Osteoblast (primary cell): ENCODE data around the gene RDH8. TPM values are rescaled to one million over a fixed set of nuclear protein-coding genes. Genes with fewer than 3 reads are reported as not detected.

Experiments used
- DNase-seq: peaks from one replicate; pipeline ENCODE4 v3.0.0; 2011; ENCODE audit warnings: low spot score, mixed read lengths; ENCODE audit not compliant: insufficient read length; ENCODE audit errors: missing footprints
- H2AFZ ChIP-seq: 2 replicates; pipeline ENCODE4 v1.6.0; 2011; ENCODE audit warnings: mild to moderate bottlenecking, low read length
- H3K27ac ChIP-seq: 2 replicates; pipeline ENCODE4 v1.5.1; 2011; ENCODE audit warnings: mild to moderate bottlenecking, low read depth, low read length, moderate library complexity
- H3K27me3 ChIP-seq: 2 replicates; pipeline ENCODE4 v1.6.0; 2012; ENCODE audit warnings: mild to moderate bottlenecking, control low read depth, inconsistent platforms, low read length, moderate library complexity; ENCODE audit not compliant: insufficient read depth
- H3K36me3 ChIP-seq: 2 replicates; pipeline ENCODE4 v1.5.1; 2011; ENCODE audit warnings: mild to moderate bottlenecking, low read length, control low read depth, moderate library complexity; ENCODE audit not compliant: insufficient read depth
- H3K4me1 ChIP-seq: 2 replicates; pipeline ENCODE4 v1.5.1; 2011; ENCODE audit warnings: mild to moderate bottlenecking, low read length, control low read depth, moderate library complexity; ENCODE audit not compliant: insufficient read depth
- H3K4me2 ChIP-seq: 2 replicates; pipeline ENCODE4 v1.6.0; 2011; ENCODE audit warnings: mild to moderate bottlenecking, low read length; ENCODE audit not compliant: insufficient read depth
- H3K4me3 ChIP-seq: fragments of 200-600 bp; sonication (generic); 3 replicates; pipeline ENCODE4 v1.5.1; 2012; ENCODE audit warnings: mild to moderate bottlenecking, low read length, inconsistent platforms; ENCODE audit not compliant: insufficient read depth
- H3K79me2 ChIP-seq: 2 replicates; pipeline ENCODE4 v1.6.0; 2012; ENCODE audit warnings: mild to moderate bottlenecking, low read length, control low read depth, inconsistent platforms; ENCODE audit not compliant: insufficient read depth
- H3K9me3 ChIP-seq: 2 replicates; pipeline ENCODE4 v1.5.1; 2011; ENCODE audit warnings: low read depth, low read length, control low read depth
- H4K20me1 ChIP-seq: 2 replicates; pipeline ENCODE4 v1.6.0; 2012; ENCODE audit warnings: mild to moderate bottlenecking, low read length, control low read depth; ENCODE audit not compliant: insufficient read depth
- total RNA-seq: library from RNA; depleted of rRNA; stranded (reverse); fragments of >200 nt; gene quantifications from 2 replicates; pipeline ENCODE4 v1.2.3, GENCODE V29; 2012
- TF ChIP-seq, protein P1 (sequence below): IDR thresholded peaks from 2 replicates; pipeline ENCODE4 v1.5.1; 2011; ENCODE audit warnings: mild to moderate bottlenecking, low read depth, low read length, moderate library complexity; ENCODE audit errors: extremely low read depth

RDH8 gene
- total RNA-seq, 1 donor, result not detected

DNA sequence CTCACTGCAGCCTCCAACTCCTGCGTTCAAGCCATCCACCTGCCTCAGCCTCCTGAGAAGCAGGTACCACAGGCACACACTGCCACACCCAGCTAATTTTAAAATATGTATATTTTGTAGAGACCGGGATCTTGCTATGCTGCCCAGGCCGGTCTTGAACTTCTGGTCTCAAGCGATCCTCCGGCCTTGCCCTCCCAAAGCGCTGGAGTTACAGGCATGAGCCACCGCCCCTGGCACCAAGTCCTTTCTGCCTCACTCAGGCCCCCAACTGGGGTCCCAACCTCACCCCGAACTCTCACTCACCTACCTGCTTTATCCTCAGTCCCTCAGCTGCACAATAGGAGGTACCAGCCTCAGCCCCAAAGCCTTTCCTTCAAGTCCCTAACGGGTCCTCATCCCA, 2.3 kb upstream of the RDH8 start:
- DNase-seq, result no peak
- no peaks in the 10 kb centered on the region for H3K79me2 ChIP-seq
- no peaks in the 10 kb centered on the region for H3K36me3 ChIP-seq
- no peak overlapping the region for H2AFZ ChIP-seq
- H3K9me3 ChIP-seq, result no peaks in the 10 kb centered on the region
- H3K4me1 ChIP-seq, result peaks cover 29% of the 10 kb centered on the region
- TF ChIP-seq, protein P1, sequence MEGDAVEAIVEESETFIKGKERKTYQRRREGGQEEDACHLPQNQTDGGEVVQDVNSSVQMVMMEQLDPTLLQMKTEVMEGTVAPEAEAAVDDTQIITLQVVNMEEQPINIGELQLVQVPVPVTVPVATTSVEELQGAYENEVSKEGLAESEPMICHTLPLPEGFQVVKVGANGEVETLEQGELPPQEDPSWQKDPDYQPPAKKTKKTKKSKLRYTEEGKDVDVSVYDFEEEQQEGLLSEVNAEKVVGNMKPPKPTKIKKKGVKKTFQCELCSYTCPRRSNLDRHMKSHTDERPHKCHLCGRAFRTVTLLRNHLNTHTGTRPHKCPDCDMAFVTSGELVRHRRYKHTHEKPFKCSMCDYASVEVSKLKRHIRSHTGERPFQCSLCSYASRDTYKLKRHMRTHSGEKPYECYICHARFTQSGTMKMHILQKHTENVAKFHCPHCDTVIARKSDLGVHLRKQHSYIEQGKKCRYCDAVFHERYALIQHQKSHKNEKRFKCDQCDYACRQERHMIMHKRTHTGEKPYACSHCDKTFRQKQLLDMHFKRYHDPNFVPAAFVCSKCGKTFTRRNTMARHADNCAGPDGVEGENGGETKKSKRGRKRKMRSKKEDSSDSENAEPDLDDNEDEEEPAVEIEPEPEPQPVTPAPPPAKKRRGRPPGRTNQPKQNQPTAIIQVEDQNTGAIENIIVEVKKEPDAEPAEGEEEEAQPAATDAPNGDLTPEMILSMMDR, result no peak
- H4K20me1 ChIP-seq, result no peaks in the 10 kb centered on the region
- H3K27me3 ChIP-seq, result peaks cover 25% of the 10 kb centered on the region
- no peak overlapping the region for H3K4me2 ChIP-seq
- H3K4me3 ChIP-seq, result no peak overlapping the region
- no peak overlapping the region for H3K27ac ChIP-seq

DNA sequence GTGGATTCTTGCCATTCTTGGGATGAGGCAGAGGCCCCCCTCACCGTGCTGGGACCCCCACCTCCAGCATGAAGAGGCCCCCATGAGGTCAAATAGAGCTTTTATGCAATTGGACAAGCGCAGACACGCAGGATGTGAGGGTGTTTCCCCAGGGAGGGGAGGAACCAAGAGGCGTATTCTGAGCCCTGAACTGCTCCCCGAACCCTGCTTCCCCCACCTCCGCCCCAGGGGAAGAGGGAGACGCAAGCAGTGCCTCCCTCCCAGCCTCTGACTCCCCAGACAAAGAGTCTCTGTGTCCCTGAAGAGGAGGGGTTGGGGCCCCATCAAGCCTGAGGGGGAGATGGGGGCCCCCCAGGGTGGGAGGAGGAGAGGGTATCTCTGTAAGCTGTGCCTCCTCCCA, 1.3 kb upstream of the RDH8 start:
- H3K4me1 ChIP-seq, result peaks cover 27% of the 10 kb centered on the region
- TF ChIP-seq, protein P1, result no peak

DNA sequence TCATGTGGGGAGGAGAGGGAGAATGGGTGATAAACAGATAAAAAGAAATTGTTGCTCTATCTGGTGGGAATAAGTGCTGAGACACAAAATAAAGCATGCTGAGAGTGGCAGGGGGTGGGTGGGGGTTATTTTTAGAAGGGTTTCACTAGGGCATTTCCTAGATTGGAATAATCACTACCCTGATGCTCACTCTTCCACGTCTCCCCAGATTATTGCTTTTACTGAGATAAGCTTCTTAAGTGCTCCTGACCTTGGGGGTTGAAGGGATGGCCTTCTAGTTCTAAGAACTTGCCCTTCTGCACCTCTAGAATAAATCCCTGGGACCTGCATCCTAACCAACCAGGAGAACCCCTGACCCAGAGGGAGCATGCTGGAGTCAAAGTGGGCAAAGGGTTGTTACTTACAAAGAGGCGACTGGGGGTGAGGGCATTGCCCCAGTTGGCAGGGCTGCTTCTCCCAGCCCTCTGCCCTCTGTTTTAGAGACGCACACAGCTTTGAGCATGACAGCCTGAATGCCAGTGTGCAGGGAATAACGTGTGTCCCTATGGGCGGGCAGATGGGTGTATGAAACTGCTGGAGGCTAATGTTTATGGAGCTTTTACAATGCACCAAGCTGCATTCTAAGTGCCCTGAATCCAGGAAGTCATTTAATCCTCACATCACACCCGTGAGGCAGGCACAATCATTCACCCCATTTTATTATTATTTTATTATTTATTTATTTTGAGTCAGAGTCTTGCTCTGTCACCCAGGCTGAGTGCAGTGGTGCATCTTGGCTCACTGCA, 743 bp downstream of the RDH8 start:
- Histone ChIP-seq H3K79me2 (no peaks in the 10 kb centered on the region), H3K27ac (no peak overlapping the region), H3K4me3 (no peak overlapping the region), H3K4me1 (peaks cover 16% of the 10 kb centered on the region), H2AFZ (no peak overlapping the region), H3K36me3 (no peaks in the 10 kb centered on the region), H3K27me3 (peaks cover 25% of the 10 kb centered on the region), H3K9me3 (no peaks in the 10 kb centered on the region), H4K20me1 (no peaks in the 10 kb centered on the region), H3K4me2 (no peak overlapping the region)
- TF ChIP-seq, protein P1, result no peak
- peak; percentile 60 for DNase-seq

More for the DNA sequence above, 1.3 kb upstream of the RDH8 start:
- Histone ChIP-seq H3K36me3 (no peaks in the 10 kb centered on the region), H4K20me1 (no peaks in the 10 kb centered on the region), H3K27ac (no peak overlapping the region), H3K79me2 (no peaks in the 10 kb centered on the region), H3K4me3 (no peak overlapping the region), H2AFZ (no peak overlapping the region), H3K9me3 (no peaks in the 10 kb centered on the region), H3K27me3 (peaks cover 25% of the 10 kb centered on the region), H3K4me2 (no peak overlapping the region)
- no peak for DNase-seq

DNA sequence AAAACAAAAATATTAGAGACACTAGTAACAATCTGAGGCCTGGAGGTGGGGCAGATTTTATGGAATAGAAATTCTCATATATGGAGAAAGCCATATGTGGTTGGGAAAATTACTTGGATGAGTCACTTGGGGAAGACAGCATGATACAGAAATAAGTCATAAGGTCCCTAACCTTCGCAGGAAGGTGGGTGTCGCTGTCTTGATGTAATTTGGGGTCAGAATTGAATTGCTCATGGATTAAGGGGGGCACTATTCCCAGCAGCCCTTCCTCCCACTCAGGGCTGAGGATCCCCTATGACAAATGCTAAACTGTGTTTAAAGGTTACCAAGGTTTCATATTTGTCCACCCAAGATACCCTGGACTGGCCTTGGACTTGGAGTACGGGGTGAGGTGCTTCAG, 5.0 kb downstream of the RDH8 start:
- no peak overlapping the region for H3K4me3 ChIP-seq
- no peaks in the 10 kb centered on the region for H3K9me3 ChIP-seq
- peaks cover 8% of the 10 kb centered on the region for H3K4me1 ChIP-seq
- H3K4me2 ChIP-seq, result peak overlapping the region; percentile 9
- H4K20me1 ChIP-seq, result no peaks in the 10 kb centered on the region
- TF ChIP-seq, protein P1, result no peak
- no peaks in the 10 kb centered on the region for H3K36me3 ChIP-seq
- DNase-seq, result peak; percentile 93
- H3K79me2 ChIP-seq, result no peaks in the 10 kb centered on the region
- H2AFZ ChIP-seq, result no peak overlapping the region
- H3K27me3 ChIP-seq, result peaks cover 1% of the 10 kb centered on the region
- H3K27ac ChIP-seq, result peak overlapping the region; percentile 79
